GM12878 (cell line): ENCODE measurements around the gene PCDHGC3. TPM values are rescaled to one million over a fixed set of nuclear protein-coding genes. Genes with fewer than 3 reads are reported as not detected.
A peak's percentile ranks its signal among the peaks of the same experiment; 100 is the strongest.

Experiments
- BACH1 ChIP-seq: fragments of 450-650 bp; IDR thresholded peaks from 2 replicates; pipeline ENCODE4 v1.6.1; 2017; ENCODE audit warnings: mild to moderate bottlenecking, borderline replicate concordance
- CREM ChIP-seq: IDR thresholded peaks from 2 replicates; pipeline ENCODE4 v1.6.1; 2014; ENCODE audit warnings: antibody characterized with exemption, low read depth
- ELK1 ChIP-seq: IDR thresholded peaks from 2 replicates; pipeline ENCODE4 v1.6.1; 2012; ENCODE audit warnings: low read depth, low read length, improper control_type of control experiment
- EP300 ChIP-seq, 2 experiments: fragments of 150-350 bp in 1 of 2; IDR thresholded peaks; 2 replicates each; pipeline ENCODE4 v1.6.1; 2011 to 2012; ENCODE audit warnings: low read depth in 2 of 2, low read length in 2 of 2, borderline replicate concordance in 1 of 2, improper control_type of control experiment in 1 of 2, inconsistent platforms in 1 of 2; ENCODE audit not compliant: control insufficient read depth in 1 of 2
- FOS ChIP-seq: IDR thresholded peaks from 3 replicates; pipeline ENCODE4 v1.6.1; 2011; ENCODE audit warnings: borderline replicate concordance; ENCODE audit not compliant: insufficient read length; ENCODE audit errors: extremely low read depth
- MAX ChIP-seq: IDR thresholded peaks from 2 replicates; pipeline ENCODE4 v1.6.1; 2012; ENCODE audit warnings: low read depth, low read length, improper control_type of control experiment
- MEF2B ChIP-seq: fragments of 450-650 bp; IDR thresholded peaks from 2 replicates; pipeline ENCODE4 v1.6.1; 2018; ENCODE audit warnings: mild to moderate bottlenecking, moderate library complexity; ENCODE audit not compliant: partially characterized antibody, poor library complexity, severe bottlenecking
- PAX5 ChIP-seq: IDR thresholded peaks from 2 replicates; pipeline ENCODE4 v1.6.1; 2011; ENCODE audit warnings: low read depth, low read length, borderline replicate concordance
- POLR2A ChIP-seq: IDR thresholded peaks from 2 replicates; pipeline ENCODE4 v1.6.1; 2011; ENCODE audit warnings: low read depth, mild to moderate bottlenecking, low read length
- POLR2AphosphoS2 ChIP-seq: IDR thresholded peaks from 2 replicates; pipeline ENCODE4 v1.6.1; 2011; ENCODE audit warnings: low read depth, mild to moderate bottlenecking, low read length, improper control_type of control experiment, moderate library complexity
- POU2F2 ChIP-seq: IDR thresholded peaks from 3 replicates; pipeline ENCODE4 v1.6.1; 2011; ENCODE audit warnings: low read depth, mild to moderate bottlenecking, low read length, borderline replicate concordance
- RBBP5 ChIP-seq: fragments of 200-600 bp; sonication (generic); conservative IDR thresholded peaks from 2 replicates; pipeline ENCODE4 v1.6.1; 2016
- SMC3 ChIP-seq: IDR thresholded peaks from 2 replicates; pipeline ENCODE4 v1.6.1; 2011; ENCODE audit warnings: low read length, improper control_type of control experiment, borderline replicate concordance
- SRF ChIP-seq, 2 experiments: IDR thresholded peaks; 2 replicates each; pipeline ENCODE4 v1.6.1; 2011; ENCODE audit warnings: low read depth in 2 of 2, low read length in 2 of 2, mild to moderate bottlenecking in 1 of 2, moderate library complexity in 1 of 2
- YY1 ChIP-seq: IDR thresholded peaks from 2 replicates; pipeline ENCODE4 v1.6.1; 2011; ENCODE audit warnings: low read depth, mild to moderate bottlenecking, low read length
- ZBTB11 ChIP-seq: fragments of 450-650 bp; formaldehyde crosslinking; IDR thresholded peaks from 2 replicates; pipeline ENCODE4 v1.5.0; 2022; ENCODE audit warnings: mild to moderate bottlenecking, missing genetic modification characterization
- polyA plus RNA-seq, 11 experiments: library from polyadenylated mRNA; depleted of rRNA in 4 of 11; unstranded in 6 of 11; stranded (reverse) in 5 of 11; fragments of >200 nt; fragmentation: Nextera tagmentation in 4 of 11; fragmentation: Illumina TruSeq in 1 of 11; extraction: Ambion mirVana in 4 of 11; extraction: Trizol in 1 of 11; gene quantifications; 1 replicate in 1 of 11; 2 replicates in 10 of 11; pipeline versions ENCODE4 v1.2.1 to v1.2.3, GENCODE V29; 2011 to 2016; ENCODE audit warnings: inconsistent platforms in 2 of 11, missing spikeins in 2 of 11, low read depth in 1 of 11
- total RNA-seq, 4 experiments: library from RNA; depleted of rRNA in 3 of 4; stranded (reverse); fragments of >200 nt in 3 of 4; fragmentation: Illumina TruSeq in 1 of 4; extraction: Trizol in 1 of 4; gene quantifications; 2 replicates each; pipeline versions ENCODE4 v1.2.1 to v1.2.3, GENCODE V29; 2013 to 2021
- TF ChIP-seq, protein P1 (sequence below): fragments of 450-650 bp; IDR thresholded peaks from 2 replicates; pipeline ENCODE4 v1.6.1; 2017; ENCODE audit warnings: mild to moderate bottlenecking
- TF ChIP-seq, protein P2 (sequence below): fragments of 450-650 bp; IDR thresholded peaks from 2 replicates; pipeline ENCODE4 v1.6.1; 2017; ENCODE audit warnings: low read depth, mild to moderate bottlenecking, moderate library complexity

Gene PCDHGC3
- total and polyA plus RNA-seq, 10 of the 15 experiments (the other 5 are each of a cell fraction or from before 2014, with no cell fraction given): 0.53 to 22.1 (median 12.0) TPM

DNA sequence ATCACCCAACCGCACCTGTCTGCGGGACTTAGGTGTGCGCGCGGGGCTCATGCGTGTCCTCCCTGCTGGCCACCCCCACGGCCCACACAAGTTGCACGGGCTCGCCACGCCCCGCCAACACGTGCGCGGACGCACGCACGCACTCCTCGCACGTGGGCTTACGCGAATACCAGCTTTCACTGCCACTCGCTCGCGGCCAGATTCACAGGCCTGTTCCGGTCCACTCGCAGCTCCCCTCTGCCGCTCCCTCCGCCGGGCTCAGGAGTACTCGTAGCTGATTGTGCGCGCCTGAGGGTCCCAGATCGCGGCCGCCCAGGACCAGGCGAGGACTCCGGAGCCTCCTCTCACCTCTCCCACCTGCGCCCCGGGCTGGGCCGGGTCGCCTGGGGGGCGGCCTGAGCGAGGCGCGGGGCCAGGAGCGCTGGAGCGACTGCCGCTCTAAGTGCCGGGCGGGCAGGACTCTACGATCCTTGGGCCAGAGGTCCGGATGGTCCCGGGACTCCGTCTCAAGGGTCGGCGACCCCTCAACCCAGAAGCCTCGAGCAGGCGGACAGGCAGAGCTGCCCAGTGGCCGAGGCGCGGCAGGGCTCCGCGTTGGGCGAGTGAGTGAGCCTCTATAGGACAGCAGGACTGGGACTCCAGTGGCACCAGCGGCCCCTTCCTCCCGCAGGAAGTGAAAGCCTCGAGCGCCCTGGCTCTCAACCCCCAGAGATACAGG is 16.6 kb downstream of the PCDHGC3 start (continued):
- TF ChIP-seq, protein P1, sequence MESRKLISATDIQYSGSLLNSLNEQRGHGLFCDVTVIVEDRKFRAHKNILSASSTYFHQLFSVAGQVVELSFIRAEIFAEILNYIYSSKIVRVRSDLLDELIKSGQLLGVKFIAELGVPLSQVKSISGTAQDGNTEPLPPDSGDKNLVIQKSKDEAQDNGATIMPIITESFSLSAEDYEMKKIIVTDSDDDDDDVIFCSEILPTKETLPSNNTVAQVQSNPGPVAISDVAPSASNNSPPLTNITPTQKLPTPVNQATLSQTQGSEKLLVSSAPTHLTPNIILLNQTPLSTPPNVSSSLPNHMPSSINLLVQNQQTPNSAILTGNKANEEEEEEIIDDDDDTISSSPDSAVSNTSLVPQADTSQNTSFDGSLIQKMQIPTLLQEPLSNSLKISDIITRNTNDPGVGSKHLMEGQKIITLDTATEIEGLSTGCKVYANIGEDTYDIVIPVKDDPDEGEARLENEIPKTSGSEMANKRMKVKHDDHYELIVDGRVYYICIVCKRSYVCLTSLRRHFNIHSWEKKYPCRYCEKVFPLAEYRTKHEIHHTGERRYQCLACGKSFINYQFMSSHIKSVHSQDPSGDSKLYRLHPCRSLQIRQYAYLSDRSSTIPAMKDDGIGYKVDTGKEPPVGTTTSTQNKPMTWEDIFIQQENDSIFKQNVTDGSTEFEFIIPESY: no peak
- no peak for TF ChIP-seq ZBTB11 (CRISPR knock-in tag)
- peak; percentile 95 for TF ChIP-seq MAX
- TF ChIP-seq MEF2B: peak; percentile 37
- peak; percentile 26; the same call in 1 of the 2 replicates for TF ChIP-seq CREM
- peak; percentile 76 for TF ChIP-seq POLR2A
- TF ChIP-seq, protein P2, sequence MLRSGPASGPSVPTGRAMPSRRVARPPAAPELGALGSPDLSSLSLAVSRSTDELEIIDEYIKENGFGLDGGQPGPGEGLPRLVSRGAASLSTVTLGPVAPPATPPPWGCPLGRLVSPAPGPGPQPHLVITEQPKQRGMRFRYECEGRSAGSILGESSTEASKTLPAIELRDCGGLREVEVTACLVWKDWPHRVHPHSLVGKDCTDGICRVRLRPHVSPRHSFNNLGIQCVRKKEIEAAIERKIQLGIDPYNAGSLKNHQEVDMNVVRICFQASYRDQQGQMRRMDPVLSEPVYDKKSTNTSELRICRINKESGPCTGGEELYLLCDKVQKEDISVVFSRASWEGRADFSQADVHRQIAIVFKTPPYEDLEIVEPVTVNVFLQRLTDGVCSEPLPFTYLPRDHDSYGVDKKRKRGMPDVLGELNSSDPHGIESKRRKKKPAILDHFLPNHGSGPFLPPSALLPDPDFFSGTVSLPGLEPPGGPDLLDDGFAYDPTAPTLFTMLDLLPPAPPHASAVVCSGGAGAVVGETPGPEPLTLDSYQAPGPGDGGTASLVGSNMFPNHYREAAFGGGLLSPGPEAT: no peak
- TF ChIP-seq EP300 (IDR thresholded peaks at IDR 0.05; ENCODE audit: borderline replicate concordance in 1 of 2, control insufficient read depth in 1 of 2, low read depth in 2 of 2, low read length in 2 of 2): no peak
- no peak for TF ChIP-seq ELK1
- no peak for TF ChIP-seq FOS
- no peak for TF ChIP-seq SMC3
- no peak for TF ChIP-seq PAX5
- no peak for TF ChIP-seq SRF (IDR thresholded peaks at IDR 0.05; ENCODE audit: low read depth in 2 of 2, low read length in 2 of 2)
- no peak for TF ChIP-seq POLR2AphosphoS2
- TF ChIP-seq POU2F2: no peak
- no peak for TF ChIP-seq YY1
- peak; percentile 39; the same call in 1 of the 2 replicates for TF ChIP-seq BACH1
- no peak for TF ChIP-seq RBBP5
